Omental fat pad (tissue), 4 donors: ENCODE measurements around the gene GCG. TPM values are rescaled to one million over a fixed set of nuclear protein-coding genes. Genes with fewer than 3 reads are reported as not detected.

Source experiments
- ATAC-seq: fragments of 150-250 bp; one replicate; pipeline ENCODE4 v1.9.1; 2016; ENCODE audit warnings: mild to moderate bottlenecking, moderate library complexity; ENCODE audit not compliant: low FRiP score
- DNase-seq: peaks from one replicate; pipeline ENCODE4 v3.0.0-alpha.2; 2019; ENCODE audit warnings: low spot score
- CTCF ChIP-seq, 3 donors: fragments of 450-650 bp; IDR thresholded peaks; one replicate each; pipeline ENCODE4 v1.5.1; 2016 to 2017; ENCODE audit warnings: antibody characterized with exemption in 3 of 3, mild to moderate bottlenecking in 3 of 3, moderate library complexity in 2 of 3
- total RNA-seq, 4 donors: library from RNA; depleted of rRNA; stranded (reverse); fragments of >200 nt; gene quantifications; one replicate each; pipeline ENCODE4 v1.1.0, GENCODE V29; 2016

Gene GCG
- total RNA-seq, 4 donors from 2014 or later = not detected

GRCh38 chr2:162185541-162186232 lies 33.6 kb upstream of the GCG start:
- no peak for TF ChIP-seq CTCF (IDR thresholded peaks at IDR 0.05)
- DNase-seq (no peak), ATAC-seq (no peak)

GRCh38 chr2:162184821-162185450 lies 32.9 kb upstream of the GCG start:
- DNase-seq (no peak), ATAC-seq (no peak)
- no peak for TF ChIP-seq CTCF (IDR thresholded peaks at IDR 0.05)

GRCh38 chr2:162184359-162184758 lies 32.3 kb upstream of the GCG start:
- ATAC-seq (no peak), DNase-seq (no peak)
- TF ChIP-seq CTCF (IDR thresholded peaks at IDR 0.05) = no peak

- DNase-seq (no peak), ATAC-seq (no peak)
- TF ChIP-seq CTCF (IDR thresholded peaks at IDR 0.05) = no peak
These were observed 30.3 kb upstream of the GCG start for GRCh38 chr2:162182395-162182794.

GRCh38 chr2:162177301-162177700 lies 25.3 kb upstream of the GCG start:
- ATAC-seq (no peak), DNase-seq (no peak)

GRCh38 chr2:162175714-162176113 lies 23.7 kb upstream of the GCG start:
- ATAC-seq (no peak), DNase-seq (no peak)
- TF ChIP-seq CTCF (IDR thresholded peaks at IDR 0.05) = no peak

More at GRCh38 chr2:162177301-162177700, 25.3 kb upstream of the GCG start:
- TF ChIP-seq CTCF (IDR thresholded peaks at IDR 0.05) = no peak

GRCh38 chr2:162174746-162175145 lies 22.7 kb upstream of the GCG start:
- TF ChIP-seq CTCF (IDR thresholded peaks at IDR 0.05) = no peak
- no peak for ATAC-seq

More at GRCh38 chr2:162174746-162175145, 22.7 kb upstream of the GCG start:
- no peak for DNase-seq
